HEK293 (cell line): ENCODE data around the gene APOB.

ENCODE experiments used
- AEBP2 ChIP-seq: fragments of 450-650 bp; formaldehyde crosslinking; IDR thresholded peaks from 2 replicates; pipeline ENCODE4 v1.5.1; 2016; ENCODE audit warnings: missing biosample characterization, missing genetic modification characterization, borderline replicate concordance
- YY1 ChIP-seq: fragments of 450-650 bp; formaldehyde crosslinking; IDR thresholded peaks from 2 replicates; pipeline ENCODE4 v1.5.1; 2018; ENCODE audit warnings: missing biosample characterization, missing genetic modification characterization
- ZNF274 ChIP-seq, 2 experiments: fragments of 200-500 bp in 1 of 2; fragments of 450-650 bp in 1 of 2; sonication (Bioruptor generic) in 1 of 2; formaldehyde crosslinking in 1 of 2; IDR thresholded peaks; 2 replicates each; pipeline versions ENCODE4 v1.5.1 to v1.6.1; 2014 to 2016; ENCODE audit warnings: borderline replicate concordance in 1 of 2, inconsistent platforms in 1 of 2, low read length in 1 of 2, missing biosample characterization in 1 of 2, missing genetic modification characterization in 1 of 2
- ZNF391 ChIP-seq: fragments of 450-650 bp; formaldehyde crosslinking; IDR thresholded peaks from 2 replicates; pipeline ENCODE4 v1.5.1; 2016; ENCODE audit warnings: low read depth, missing biosample characterization, missing genetic modification characterization, borderline replicate concordance
- TF ChIP-seq, protein P1 (sequence below): fragments of 450-650 bp; formaldehyde crosslinking; IDR thresholded peaks from 2 replicates; pipeline ENCODE4 v1.5.1; 2016; ENCODE audit warnings: missing biosample characterization, missing genetic modification characterization
- TF ChIP-seq, protein P2 (sequence below): fragments of 450-650 bp; formaldehyde crosslinking; IDR thresholded peaks from 2 replicates; pipeline ENCODE4 v1.5.1; 2016; ENCODE audit warnings: missing biosample characterization, missing genetic modification characterization
- TF ChIP-seq, protein P3 (sequence below): fragments of 450-650 bp; formaldehyde crosslinking; IDR thresholded peaks from 2 replicates; pipeline ENCODE4 v1.5.1; 2016; ENCODE audit warnings: missing biosample characterization, missing genetic modification characterization

DNA sequence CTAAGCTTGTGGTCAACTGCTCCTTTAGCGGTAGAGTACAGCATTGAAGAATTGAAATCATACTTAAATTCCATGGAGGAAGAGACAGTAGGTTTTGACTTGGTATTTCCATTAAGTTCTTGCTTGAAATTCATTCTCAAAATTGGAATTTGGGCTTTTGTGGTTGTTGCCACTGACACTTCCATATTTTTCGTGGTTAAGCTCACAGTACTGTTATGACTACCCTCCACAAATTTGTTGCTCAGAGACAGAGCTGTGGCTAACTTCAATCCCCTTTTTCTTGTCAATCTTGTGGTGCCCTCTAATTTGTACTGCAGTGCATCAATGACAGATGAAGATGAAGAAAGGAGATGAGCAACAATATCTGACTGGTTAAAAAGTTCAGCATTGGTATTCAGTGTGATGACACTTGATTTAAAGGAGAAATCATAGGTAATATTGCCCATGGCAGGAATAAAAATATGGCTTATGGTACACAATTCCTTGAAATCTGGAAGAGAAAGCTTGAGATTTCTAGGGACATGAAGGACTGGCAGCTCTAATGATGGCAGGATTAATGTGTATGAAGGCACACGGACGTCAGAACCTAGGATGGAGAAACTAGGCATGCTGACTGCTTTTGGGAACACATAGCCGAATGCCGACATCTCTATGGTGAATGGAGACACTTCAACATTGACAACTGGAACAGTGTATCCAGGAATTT lies 37.3 kb downstream of the APOB start:
- TF ChIP-seq, protein P1, sequence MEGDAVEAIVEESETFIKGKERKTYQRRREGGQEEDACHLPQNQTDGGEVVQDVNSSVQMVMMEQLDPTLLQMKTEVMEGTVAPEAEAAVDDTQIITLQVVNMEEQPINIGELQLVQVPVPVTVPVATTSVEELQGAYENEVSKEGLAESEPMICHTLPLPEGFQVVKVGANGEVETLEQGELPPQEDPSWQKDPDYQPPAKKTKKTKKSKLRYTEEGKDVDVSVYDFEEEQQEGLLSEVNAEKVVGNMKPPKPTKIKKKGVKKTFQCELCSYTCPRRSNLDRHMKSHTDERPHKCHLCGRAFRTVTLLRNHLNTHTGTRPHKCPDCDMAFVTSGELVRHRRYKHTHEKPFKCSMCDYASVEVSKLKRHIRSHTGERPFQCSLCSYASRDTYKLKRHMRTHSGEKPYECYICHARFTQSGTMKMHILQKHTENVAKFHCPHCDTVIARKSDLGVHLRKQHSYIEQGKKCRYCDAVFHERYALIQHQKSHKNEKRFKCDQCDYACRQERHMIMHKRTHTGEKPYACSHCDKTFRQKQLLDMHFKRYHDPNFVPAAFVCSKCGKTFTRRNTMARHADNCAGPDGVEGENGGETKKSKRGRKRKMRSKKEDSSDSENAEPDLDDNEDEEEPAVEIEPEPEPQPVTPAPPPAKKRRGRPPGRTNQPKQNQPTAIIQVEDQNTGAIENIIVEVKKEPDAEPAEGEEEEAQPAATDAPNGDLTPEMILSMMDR (tag by site-specific recombination) = no peak
- TF ChIP-seq YY1 (no peak), ZNF274 (IDR thresholded peaks at IDR 0.05; ENCODE audit: low read length) (no peak), ZNF274 (tag by site-specific recombination; IDR thresholded peaks at IDR 0.05; ENCODE audit: borderline replicate concordance) (no peak), AEBP2 (tag by site-specific recombination) (no peak), ZNF391 (tag by site-specific recombination) (no peak)
- TF ChIP-seq, protein P2, sequence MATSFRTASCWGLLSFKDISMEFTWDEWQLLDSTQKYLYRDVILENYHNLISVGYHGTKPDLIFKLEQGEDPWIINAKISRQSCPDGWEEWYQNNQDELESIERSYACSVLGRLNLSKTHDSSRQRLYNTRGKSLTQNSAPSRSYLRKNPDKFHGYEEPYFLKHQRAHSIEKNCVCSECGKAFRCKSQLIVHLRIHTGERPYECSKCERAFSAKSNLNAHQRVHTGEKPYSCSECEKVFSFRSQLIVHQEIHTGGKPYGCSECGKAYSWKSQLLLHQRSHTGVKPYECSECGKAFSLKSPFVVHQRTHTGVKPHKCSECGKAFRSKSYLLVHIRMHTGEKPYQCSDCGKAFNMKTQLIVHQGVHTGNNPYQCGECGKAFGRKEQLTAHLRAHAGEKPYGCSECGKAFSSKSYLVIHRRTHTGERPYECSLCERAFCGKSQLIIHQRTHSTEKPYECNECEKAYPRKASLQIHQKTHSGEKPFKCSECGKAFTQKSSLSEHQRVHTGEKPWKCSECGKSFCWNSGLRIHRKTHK = no peak
- TF ChIP-seq, protein P3, sequence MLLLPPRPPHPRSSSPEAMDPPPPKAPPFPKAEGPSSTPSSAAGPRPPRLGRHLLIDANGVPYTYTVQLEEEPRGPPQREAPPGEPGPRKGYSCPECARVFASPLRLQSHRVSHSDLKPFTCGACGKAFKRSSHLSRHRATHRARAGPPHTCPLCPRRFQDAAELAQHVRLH (tag by site-specific recombination) = no peak
